NOMO-1 treated with DMSO at 0.1 percent for 48 hours (cell line): ENCODE data around the gene SMIM23.
"Not testable (repeated sequence)": the region's sequence is repeated elsewhere in the genome, so short reads cannot be mapped to it uniquely, and the experiment has no call there.

Experiments
- DNase-seq: peaks from one replicate; lab custom pipeline; 2025; ENCODE audit not compliant: unreplicated experiment; lab: John Stamatoyannopoulos, UW

Gene SMIM23

GRCh38 chr5:171773106-171773505, 12.5 kb upstream of the SMIM23 start:
- no peak for DNase-seq

GRCh38 chr5:171774418-171774817, 11.2 kb upstream of the SMIM23 start:
- DNase-seq = no peak

GRCh38 chr5:171776213-171776612, 9.4 kb upstream of the SMIM23 start:
- no peak for DNase-seq

GRCh38 chr5:171776770-171777759, 8.6 kb upstream of the SMIM23 start:
- no peak for DNase-seq

- DNase-seq = not testable (repeated sequence)
These were observed 3.9 kb upstream of the SMIM23 start for GRCh38 chr5:171781744-171782143.

GRCh38 chr5:171782332-171782966, 3.2 kb upstream of the SMIM23 start:
- no peak for DNase-seq

GRCh38 chr5:171783051-171783450, 2.6 kb upstream of the SMIM23 start:
- DNase-seq = no peak

GRCh38 chr5:171789353-171789752, 3.7 kb downstream of the SMIM23 start:
- no peak for DNase-seq

GRCh38 chr5:171790408-171790807, 4.8 kb downstream of the SMIM23 start:
- no peak for DNase-seq

- no peak for DNase-seq
These were observed 8.9 kb downstream of the SMIM23 start for GRCh38 chr5:171794470-171794960.

GRCh38 chr5:171795381-171795780, 9.8 kb downstream of the SMIM23 start:
- no peak for DNase-seq

- no peak for DNase-seq
These were observed 10.8 kb downstream of the SMIM23 start for GRCh38 chr5:171796436-171796835.

GRCh38 chr5:171797543-171797942, 11.9 kb downstream of the SMIM23 start:
- DNase-seq = no peak

GRCh38 chr5:171798418-171798817, 12.8 kb downstream of the SMIM23 start:
- DNase-seq = no peak

GRCh38 chr5:171801839-171802238, 16.2 kb downstream of the SMIM23 start:
- DNase-seq = no peak

GRCh38 chr5:171805746-171806145, 20.1 kb downstream of the SMIM23 start:
- DNase-seq = no peak

GRCh38 chr5:171806976-171807747, 21.5 kb downstream of the SMIM23 start:
- no peak for DNase-seq

GRCh38 chr5:171808453-171808852, 22.8 kb downstream of the SMIM23 start:
- no peak for DNase-seq

GRCh38 chr5:171808951-171809350, 23.3 kb downstream of the SMIM23 start:
- no peak for DNase-seq

- no peak for DNase-seq
These were observed 24.6 kb downstream of the SMIM23 start for GRCh38 chr5:171810227-171810626.

GRCh38 chr5:171813270-171813669, 27.7 kb downstream of the SMIM23 start:
- no peak for DNase-seq
